ENCODE measurements around the gene COL27A1.

DNA sequence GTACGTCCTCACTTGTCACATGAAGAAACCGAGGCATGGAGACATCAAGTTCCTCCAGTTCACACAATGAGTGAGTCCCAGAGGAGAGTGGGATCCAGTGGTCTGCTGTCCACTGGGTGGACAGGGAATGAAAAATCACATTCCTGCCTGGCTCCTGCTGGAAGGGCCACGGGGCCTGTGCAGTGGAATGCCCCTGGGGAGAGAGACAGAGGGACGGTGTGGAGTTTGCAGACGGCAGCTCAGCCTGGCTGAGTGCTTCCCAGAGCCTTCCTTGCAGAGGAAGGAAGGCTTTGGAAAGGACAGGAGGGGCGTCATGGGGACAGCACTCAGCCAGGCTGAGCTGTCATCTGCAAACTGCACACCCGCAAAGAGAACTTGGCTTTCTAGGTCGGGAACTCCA is 74.7 kb downstream of the COL27A1 start:
- TF ChIP-seq EZH2 (IDR thresholded peaks at IDR 0.05; ENCODE audit: low read length) = no peak
- TF ChIP-seq, protein P1, sequence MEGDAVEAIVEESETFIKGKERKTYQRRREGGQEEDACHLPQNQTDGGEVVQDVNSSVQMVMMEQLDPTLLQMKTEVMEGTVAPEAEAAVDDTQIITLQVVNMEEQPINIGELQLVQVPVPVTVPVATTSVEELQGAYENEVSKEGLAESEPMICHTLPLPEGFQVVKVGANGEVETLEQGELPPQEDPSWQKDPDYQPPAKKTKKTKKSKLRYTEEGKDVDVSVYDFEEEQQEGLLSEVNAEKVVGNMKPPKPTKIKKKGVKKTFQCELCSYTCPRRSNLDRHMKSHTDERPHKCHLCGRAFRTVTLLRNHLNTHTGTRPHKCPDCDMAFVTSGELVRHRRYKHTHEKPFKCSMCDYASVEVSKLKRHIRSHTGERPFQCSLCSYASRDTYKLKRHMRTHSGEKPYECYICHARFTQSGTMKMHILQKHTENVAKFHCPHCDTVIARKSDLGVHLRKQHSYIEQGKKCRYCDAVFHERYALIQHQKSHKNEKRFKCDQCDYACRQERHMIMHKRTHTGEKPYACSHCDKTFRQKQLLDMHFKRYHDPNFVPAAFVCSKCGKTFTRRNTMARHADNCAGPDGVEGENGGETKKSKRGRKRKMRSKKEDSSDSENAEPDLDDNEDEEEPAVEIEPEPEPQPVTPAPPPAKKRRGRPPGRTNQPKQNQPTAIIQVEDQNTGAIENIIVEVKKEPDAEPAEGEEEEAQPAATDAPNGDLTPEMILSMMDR (optimal IDR thresholded peaks at IDR 0.05 in 1 of 3, IDR thresholded peaks at IDR 0.05 in 1 of 3, conservative IDR thresholded peaks at IDR 0.05 in 1 of 3; ENCODE audit: extremely low read depth in 1 of 3, insufficient read depth in 2 of 3, low read length in 3 of 3) = no peak

Data from keratinocyte (primary cell).